ENCODE data around the gene PAX5.

PAX5 gene

GRCh38 chr9:36985769-36986467 lies 48.1 kb downstream of the PAX5 start:
- DNase-seq, result peak; percentile 43

DNA sequence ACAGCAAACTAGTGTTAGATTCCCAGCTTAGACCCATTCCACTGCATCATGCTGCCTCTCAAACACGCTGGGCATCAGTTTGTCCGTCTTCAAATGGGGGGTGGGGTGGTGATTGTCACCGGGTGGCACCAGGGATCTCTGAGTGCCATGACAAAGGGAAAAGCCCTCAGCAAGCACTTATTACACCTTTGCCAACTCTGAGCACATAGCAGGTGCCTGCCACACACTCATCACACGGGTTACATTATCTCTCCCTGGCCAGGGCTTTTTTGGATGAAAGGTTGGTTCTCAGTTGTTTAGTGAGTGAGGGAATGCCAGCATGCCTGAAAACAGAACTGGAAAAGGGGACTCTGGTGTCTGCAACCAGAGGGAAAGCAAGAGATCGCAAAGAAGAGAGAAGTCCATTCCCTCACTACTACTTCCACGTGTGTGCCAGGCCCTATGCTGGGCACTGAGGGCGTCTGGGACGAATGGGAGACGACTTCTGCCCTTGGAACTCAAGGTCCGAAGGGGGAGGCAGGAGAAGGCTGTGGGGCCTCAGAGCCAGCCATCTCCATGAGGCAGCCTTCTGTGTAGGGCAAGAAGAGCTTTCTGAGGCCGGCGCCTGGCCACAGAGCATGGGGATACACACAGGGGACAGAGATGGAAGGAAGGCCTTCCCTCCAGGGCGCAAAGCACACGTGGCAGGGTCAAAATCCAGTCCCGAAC lies 48.9 kb downstream of the PAX5 start:
- DNase-seq, result no peak

DNA sequence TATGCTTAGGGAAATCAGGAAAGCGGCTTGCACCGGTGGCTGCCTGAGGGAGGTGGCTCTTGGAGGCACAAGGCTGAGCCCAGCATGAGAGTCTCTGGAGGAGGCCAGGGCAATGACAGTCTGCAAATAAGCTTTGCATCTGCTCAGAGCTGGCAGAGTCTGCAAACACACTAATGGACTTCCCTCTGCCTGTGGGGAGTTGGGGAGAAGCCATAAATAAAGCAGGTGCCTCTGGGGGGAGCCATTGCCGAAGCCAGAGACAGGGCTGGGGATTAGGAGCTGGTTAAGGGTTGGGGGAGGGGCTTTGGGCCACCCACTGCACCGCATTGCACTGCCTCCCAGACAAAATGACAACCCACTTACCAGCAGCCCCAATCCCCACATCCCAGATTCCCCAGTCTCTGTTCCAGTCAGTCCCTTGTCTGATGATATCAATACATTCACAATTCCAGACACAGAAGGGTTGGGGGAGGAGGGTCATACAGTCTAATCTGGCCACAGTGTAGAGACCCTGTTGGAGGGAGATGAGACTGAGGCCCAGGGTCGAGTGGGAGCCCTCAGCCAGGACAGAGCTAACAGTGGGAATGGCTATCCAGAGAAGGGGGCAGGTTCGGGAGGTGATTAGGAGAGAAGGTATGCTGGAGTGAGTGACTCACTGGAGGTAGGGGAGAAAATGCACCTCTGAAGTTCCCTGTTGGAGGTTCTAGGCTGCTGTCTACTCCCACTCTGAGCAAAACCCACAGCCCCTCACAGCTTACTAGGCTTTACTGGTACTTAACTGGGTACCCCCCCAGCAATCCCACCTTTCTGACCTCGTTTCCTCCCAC lies 53.7 kb downstream of the PAX5 start:
- no peak for DNase-seq

- DNase-seq, result no peak
Observed at GRCh38 chr9:36976371-36977030, 57.6 kb downstream of the PAX5 start.

- DNase-seq, result no peak
Observed at GRCh38 chr9:36974731-36975130, 59.3 kb downstream of the PAX5 start.

DNA sequence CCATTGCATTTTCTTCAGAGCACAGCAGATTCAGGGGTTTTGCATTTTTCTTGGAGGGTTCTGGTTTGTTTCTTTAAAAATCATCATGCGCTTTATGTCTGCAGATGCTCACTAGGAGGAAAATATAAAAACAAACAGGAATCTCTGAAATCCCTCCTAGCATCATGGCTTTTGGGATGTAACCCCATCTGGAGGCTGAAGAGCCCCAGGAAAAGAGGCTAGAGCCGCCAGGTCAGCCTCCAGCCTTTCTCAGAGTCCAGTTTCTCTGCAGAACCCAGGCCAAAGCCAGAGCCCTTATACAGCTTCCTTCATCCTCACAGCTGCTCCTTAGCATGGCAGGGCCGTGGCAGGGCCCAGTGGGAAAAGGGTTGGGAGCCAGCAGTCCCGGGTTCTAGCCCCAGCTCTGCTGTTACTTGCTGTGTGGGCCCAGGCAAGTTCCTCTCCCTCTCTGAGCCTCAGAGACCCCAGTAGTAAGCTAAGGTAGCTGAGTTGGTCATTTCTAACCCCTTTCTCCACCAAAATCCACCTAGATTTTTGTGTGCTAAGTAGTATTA lies 62.1 kb downstream of the PAX5 start:
- no peak for DNase-seq

DNA sequence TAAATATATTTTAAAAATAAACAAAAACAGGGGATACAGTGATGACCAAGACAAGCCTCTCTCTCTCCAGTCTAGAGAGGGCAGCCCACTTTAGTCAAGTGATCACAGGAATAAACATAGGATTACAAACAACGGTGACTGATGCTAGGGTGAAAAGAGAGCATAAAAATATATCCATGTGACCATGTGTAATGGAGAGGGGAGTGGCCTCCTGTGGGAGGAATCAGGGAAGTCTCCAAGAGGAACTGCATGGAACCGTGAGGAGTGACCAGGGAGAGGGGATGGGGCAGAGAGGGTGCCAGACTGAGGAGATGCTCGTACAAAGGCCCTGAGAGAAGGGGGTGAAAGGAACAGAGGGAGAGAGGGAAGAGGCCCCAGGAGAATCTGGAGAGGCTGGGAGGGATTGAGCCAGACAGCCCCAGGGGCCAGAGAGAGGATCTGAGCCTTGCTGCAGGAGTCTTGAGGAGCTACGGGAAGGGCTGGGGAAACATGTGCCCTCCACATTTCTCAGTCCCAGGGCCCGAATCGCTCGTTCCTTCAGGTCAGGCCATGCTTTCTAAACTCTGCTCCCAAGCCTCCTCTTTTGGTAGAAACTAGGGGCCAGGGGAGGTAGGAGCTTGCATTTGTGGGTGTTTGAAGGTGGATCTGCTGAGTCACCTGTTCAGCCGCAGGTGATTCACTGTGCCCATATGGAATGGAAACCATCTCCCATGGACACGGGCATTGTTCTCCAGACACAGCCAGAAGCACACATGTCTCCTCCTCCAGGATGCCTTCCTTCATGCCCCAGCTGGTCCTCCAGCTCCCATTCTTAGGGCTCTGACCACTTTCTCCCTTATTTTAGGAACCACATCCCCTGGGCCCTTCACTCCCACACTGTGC lies 63.8 kb downstream of the PAX5 start:
- DNase-seq, result no peak

DNA sequence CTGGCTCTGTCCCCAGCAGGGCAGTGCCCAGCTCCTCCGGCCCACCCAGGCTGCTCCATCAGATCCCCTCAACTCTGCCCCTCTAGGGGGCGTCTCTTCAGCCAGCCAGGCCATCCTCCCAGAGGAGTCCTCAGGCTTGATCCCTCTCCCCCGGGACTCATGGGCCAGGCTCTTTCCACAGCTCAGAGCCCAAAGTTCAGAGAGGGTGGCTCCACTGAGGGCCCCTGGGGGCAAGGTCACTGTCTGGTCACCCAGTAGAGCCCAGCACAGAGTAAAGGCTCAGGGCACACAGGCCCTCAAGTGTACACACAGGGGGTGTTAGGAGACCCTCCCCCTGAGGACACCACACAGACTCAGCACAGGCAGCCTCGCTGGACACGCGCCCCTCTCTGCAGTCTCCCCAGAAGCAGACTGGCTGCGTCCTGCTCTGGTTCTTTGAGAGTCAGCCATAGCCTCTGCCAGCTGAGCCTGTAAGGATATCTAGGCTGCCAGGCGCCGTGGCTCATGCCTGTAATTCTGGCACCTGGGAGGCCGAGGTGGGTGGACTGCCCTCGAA lies 64.8 kb downstream of the PAX5 start:
- DNase-seq, result no peak

- no peak for DNase-seq
Observed at GRCh38 chr9:36968574-36969215, 65.4 kb downstream of the PAX5 start.

DNA sequence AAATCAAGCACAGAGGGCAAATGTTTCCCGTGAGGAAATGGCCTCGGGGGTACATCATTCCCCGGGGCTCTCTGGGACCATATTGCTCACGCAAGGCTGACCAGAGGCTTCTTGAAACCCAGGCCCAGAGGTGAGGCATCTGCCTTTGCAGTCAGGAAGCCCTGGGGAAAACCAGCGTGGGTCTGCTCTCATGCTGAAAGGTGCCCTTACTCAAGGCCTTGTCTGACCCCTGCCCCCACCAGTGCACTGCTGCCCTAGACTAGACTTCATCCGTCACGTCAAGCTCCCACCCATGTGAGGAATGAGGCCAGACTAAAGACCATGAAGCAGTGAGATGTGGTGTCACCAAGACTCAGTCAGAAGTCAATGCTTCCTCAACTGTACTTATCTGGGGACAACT lies 66.1 kb downstream of the PAX5 start:
- no peak for DNase-seq

- no peak for DNase-seq
Observed at GRCh38 chr9:36966371-36967097, 67.5 kb downstream of the PAX5 start.

DNA sequence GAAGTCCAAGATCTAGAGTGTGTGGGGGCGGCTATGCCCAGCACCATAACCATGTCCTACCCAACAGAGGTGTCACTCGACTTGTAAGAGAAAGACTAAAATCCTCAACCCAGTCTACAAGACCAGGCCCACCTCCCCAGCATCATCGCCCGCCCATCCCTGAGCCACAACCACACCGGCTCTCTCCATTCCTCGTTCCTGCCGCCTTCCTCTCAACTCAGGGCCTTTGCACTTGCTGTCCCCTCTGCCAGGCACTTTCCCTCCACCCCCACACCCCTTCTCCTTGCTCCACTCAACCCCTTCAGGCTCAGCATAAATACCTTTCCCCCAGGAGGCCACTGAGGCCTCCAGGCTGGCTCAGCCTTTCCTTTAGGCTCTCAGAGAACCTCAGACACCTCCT lies 69.3 kb downstream of the PAX5 start:
- no peak for DNase-seq

DNA sequence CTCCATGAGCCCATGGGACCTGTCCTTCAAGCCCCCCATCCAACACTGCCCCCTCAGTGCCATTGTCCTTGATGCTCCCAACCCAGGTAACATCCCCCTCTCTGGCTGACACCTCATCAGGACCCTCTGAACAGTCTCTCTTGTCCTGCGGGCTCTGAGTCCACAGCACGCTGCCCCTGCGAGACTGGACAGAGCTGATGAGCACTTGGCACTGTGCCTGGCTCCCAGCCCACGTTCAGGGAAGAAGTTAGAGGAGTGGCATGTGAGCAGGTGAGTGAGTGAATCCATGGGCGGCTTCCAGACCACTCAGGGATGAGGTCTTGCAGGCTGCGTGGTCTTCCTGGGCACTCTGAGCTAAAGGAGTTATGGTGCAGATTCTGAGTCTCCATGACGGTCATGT lies 70.7 kb downstream of the PAX5 start:
- DNase-seq, result no peak

- no peak for DNase-seq
Observed at GRCh38 chr9:36962691-36963090, 71.4 kb downstream of the PAX5 start.

- DNase-seq, result no peak
Observed at GRCh38 chr9:36961561-36962325, 72.3 kb downstream of the PAX5 start.

- no peak for DNase-seq
Observed at GRCh38 chr9:36961051-36961450, 73.0 kb downstream of the PAX5 start.

GRCh38 chr9:36960575-36960955 lies 73.5 kb downstream of the PAX5 start:
- DNase-seq, result no peak

DNA sequence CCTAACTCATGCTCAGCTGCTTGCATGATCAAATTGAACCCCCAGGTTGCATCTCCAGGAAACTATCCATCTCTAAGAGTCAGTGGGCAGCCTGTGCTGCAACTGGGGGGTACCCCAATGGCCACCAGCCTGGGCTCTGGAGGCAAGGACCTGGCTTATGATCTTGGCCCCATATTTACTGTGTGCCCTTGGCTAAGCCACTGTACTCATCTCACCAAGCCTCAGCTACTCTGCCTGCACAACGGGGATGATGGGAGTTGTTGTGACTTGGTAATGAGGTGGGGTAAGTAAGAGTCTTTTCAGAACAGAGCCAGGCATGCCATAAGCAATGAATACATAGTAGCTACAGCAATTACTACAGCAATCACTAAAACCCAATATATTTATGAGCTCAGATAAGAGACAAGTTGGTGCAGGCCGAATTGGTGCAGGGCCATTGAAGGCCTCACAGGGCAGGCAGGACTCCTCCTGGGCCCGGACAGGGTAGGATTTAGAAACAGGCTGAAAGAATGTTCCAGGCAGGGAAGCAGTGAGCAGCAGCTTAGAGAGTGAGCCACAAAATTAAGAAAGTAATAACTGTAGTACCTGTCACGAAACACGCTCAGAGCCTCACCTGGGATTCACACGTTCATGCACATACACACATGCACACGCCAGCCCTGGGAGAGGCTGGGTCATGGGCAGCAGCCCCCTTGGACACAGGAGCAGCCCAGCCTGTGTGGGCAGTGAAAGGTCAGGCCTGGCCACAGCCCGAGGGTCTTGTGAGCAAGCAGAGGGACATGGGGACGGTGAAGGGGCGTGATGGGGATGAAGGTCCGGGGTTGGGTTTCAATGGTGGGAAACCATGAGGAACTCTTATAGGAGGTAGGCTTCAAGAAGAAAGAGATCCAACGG lies 74.1 kb downstream of the PAX5 start:
- DNase-seq, result no peak

DNA sequence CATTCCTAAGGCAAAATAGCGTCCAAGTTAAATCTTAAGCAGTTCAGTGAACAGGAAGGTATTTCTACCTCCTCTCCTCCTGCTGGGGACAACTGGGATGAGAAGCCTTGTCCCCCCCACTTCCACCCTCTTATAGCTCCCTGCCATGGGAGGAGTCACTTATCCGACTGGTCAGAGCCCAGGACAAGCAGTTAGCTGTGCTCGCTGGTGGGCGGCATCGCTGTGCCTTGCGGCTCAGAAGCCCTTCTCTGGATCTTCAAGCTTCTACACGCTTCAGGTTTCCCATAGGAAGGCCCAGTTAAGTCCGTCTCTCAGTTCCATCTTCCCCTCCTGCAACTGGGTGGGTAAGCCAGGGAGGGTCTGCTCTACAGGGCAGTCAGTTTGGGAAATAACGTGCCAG lies 77.2 kb downstream of the PAX5 start:
- DNase-seq, result no peak

Data from NCI-H748 treated with DMSO at 0.1 percent for 48 hours (cell line).